ENCODE measurements around the gene FSIP1.

FSIP1 gene

GRCh38 chr15:39579487-39580116 lies 203.0 kb downstream of the FSIP1 start:
- DNase-seq, result no peak

GRCh38 chr15:39578851-39579486 lies 203.7 kb downstream of the FSIP1 start:
- no peak for DNase-seq

- DNase-seq, result no peak
Measured at GRCh38 chr15:39575180-39575579, 207.5 kb downstream of the FSIP1 start.

GRCh38 chr15:39574427-39574826 lies 208.2 kb downstream of the FSIP1 start:
- no peak for DNase-seq

- DNase-seq, result no peak
Measured at GRCh38 chr15:39573844-39574243, 208.8 kb downstream of the FSIP1 start.

- DNase-seq, result no peak
Measured at GRCh38 chr15:39573287-39573686, 209.4 kb downstream of the FSIP1 start.

- DNase-seq, result no peak
Measured at GRCh38 chr15:39565851-39566250, 216.8 kb downstream of the FSIP1 start.

GRCh38 chr15:39564972-39565665 lies 217.5 kb downstream of the FSIP1 start:
- no peak for DNase-seq

GRCh38 chr15:39558421-39558820 lies 224.2 kb downstream of the FSIP1 start:
- DNase-seq, result no peak

GRCh38 chr15:39556461-39556860 lies 226.2 kb downstream of the FSIP1 start:
- DNase-seq, result no peak

- DNase-seq, result no peak
Measured at GRCh38 chr15:39555885-39556284, 226.8 kb downstream of the FSIP1 start.

GRCh38 chr15:39554746-39555387 lies 227.8 kb downstream of the FSIP1 start:
- no peak for DNase-seq

GRCh38 chr15:39553947-39554693 lies 228.5 kb downstream of the FSIP1 start:
- DNase-seq, result no peak

GRCh38 chr15:39552556-39552955 lies 230.1 kb downstream of the FSIP1 start:
- DNase-seq, result no peak

GRCh38 chr15:39551476-39551875 lies 231.2 kb downstream of the FSIP1 start:
- DNase-seq, result no peak

Measured in hematopoietic multipotent progenitor cell treated with erythropoietin and hydrocortisone succinate and interleukin-3 and kit ligand, for 8 days (in vitro differentiated cells).